ENCODE results near the gene WBP1.

GRCh38 chr2:74421221-74421870, 36.9 kb upstream of the WBP1 start, which contains the start of the genes C2orf81 and WDR54:
- TF ChIP-seq CTCF (IDR thresholded peaks at IDR 0.05) (no peak), CREM (CRISPR knock-in tag; IDR thresholded peaks at IDR 0.05) (peak; percentile 51; the same call in 1 of the 2 replicates), CREB1 (CRISPR knock-in tag; IDR thresholded peaks at IDR 0.05) (0 out of 2 replicates have a peak, but pooled peaks have one; percentile 32), ATF2 (CRISPR knock-in tag; IDR thresholded peaks at IDR 0.05; ENCODE audit: borderline replicate concordance, low read depth) (no peak), GABPB1 (CRISPR knock-in tag; IDR thresholded peaks at IDR 0.05) (no peak), USF2 (CRISPR knock-in tag; IDR thresholded peaks at IDR 0.05) (no peak), JUN (CRISPR knock-in tag; IDR thresholded peaks at IDR 0.05) (no peak), SP1 (CRISPR knock-in tag; conservative IDR thresholded peaks at IDR 0.05) (peak; percentile 89), NR2C2 (CRISPR knock-in tag; IDR thresholded peaks at IDR 0.05) (0 out of 2 replicates have a peak, but pooled peaks have one; percentile 45), NFYB (CRISPR knock-in tag; conservative IDR thresholded peaks at IDR 0.05; ENCODE audit: low read depth) (no peak)
